Measurements from ENCODE around the gene MRPL51. TPM values are rescaled to one million over a fixed set of nuclear protein-coding genes. Genes with fewer than 3 reads are reported as not detected.

The MRPL51 gene
- total RNA-seq, 3 donors from 2014 or later, result 58.5 to 72.1 (median 62.4) TPM

DNA sequence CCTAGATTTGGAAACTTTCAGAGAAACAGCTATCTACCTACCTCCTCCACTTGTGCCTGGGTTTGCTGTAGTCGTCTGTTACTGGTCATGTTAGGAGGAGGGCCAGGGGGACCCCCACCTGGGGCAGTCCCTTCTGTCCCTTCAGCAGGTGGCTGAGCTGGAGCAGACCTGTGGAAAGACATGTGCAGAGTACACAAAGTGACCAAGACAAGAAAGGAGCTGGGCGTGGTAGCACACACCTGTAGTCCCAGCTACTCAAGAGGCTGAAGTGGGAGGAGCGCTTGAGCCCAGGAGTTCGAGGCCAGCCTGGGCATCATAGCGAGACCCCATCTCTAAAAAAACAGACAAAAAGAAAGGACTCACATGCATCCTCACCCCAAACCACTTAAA is 26.9 kb downstream of the MRPL51 start:
- no peaks in the 10 kb centered on the region for H3K4me1 ChIP-seq
- TF ChIP-seq POLR2AphosphoS5 (IDR thresholded peaks at IDR 0.05) (no peak), POLR2A (IDR thresholded peaks at IDR 0.05) (no peak)
- TF ChIP-seq, protein P1, sequence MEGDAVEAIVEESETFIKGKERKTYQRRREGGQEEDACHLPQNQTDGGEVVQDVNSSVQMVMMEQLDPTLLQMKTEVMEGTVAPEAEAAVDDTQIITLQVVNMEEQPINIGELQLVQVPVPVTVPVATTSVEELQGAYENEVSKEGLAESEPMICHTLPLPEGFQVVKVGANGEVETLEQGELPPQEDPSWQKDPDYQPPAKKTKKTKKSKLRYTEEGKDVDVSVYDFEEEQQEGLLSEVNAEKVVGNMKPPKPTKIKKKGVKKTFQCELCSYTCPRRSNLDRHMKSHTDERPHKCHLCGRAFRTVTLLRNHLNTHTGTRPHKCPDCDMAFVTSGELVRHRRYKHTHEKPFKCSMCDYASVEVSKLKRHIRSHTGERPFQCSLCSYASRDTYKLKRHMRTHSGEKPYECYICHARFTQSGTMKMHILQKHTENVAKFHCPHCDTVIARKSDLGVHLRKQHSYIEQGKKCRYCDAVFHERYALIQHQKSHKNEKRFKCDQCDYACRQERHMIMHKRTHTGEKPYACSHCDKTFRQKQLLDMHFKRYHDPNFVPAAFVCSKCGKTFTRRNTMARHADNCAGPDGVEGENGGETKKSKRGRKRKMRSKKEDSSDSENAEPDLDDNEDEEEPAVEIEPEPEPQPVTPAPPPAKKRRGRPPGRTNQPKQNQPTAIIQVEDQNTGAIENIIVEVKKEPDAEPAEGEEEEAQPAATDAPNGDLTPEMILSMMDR (IDR thresholded peaks at IDR 0.05), result no peak
- no peak for DNase-seq (ENCODE audit: low spot score in 2 of 2)
- no peaks in the 10 kb centered on the region for H3K27me3 ChIP-seq
- intact Hi-C loops (cut with DNase I; ENCODE audit: low total_unique reads), result no loop called here
- H3K9me3 ChIP-seq, result no peaks in the 10 kb centered on the region
- no peak overlapping the region for H3K4me3 ChIP-seq
- H3K27ac ChIP-seq, result no peak overlapping the region
- no peaks in the 10 kb centered on the region for H3K36me3 ChIP-seq

DNA sequence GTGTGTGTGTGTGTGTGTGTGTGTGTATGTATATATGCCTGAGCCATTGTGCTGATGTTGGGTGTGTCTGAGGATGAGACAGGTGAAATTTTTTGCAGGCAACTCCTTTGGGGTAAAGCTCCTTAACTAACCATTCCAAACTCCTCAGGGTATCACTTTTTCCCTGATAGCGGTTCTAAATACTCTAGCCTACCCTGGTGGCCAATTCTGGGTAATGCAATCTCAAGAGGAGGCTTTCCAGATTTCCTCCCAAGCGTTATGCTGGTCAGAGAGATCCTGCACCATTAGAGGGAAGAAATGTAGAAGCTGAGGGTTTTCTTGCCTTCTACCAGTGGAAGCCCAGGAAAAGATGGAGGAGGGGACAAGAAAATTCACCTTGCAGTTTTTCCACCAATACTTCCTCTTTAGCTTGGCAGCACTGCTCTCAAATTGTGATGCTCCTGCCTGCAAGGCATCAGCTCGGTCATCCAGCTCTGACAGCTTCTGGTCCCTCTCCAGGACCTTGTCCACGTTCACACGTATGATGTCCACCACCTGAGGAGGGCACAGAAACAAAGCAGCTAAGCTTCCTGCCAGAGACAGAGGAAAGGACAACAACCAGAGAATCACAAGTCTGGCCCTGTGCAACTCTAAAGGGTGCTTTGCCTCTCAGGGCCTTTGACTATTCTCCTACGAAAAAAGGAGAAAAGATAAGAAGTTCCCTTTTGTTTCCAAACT is 27.4 kb downstream of the MRPL51 start:
- TF ChIP-seq POLR2AphosphoS5 (IDR thresholded peaks at IDR 0.05) (peak in 1 of 3 donors; percentile 15), POLR2A (IDR thresholded peaks at IDR 0.05) (no peak)
- TF ChIP-seq, protein P1 (IDR thresholded peaks at IDR 0.05), result peak; percentile 84 to 91 (median 88)
- Histone ChIP-seq H3K4me3 (no peak overlapping the region), H3K27me3 (no peaks in the 10 kb centered on the region), H3K4me1 (no peaks in the 10 kb centered on the region), H3K36me3 (no peaks in the 10 kb centered on the region), H3K9me3 (no peaks in the 10 kb centered on the region), H3K27ac (no peak overlapping the region)
- intact Hi-C loops (cut with DNase I; ENCODE audit: low total_unique reads), result no loop called here
- DNase-seq (ENCODE audit: low spot score in 2 of 2), result no peak

DNA sequence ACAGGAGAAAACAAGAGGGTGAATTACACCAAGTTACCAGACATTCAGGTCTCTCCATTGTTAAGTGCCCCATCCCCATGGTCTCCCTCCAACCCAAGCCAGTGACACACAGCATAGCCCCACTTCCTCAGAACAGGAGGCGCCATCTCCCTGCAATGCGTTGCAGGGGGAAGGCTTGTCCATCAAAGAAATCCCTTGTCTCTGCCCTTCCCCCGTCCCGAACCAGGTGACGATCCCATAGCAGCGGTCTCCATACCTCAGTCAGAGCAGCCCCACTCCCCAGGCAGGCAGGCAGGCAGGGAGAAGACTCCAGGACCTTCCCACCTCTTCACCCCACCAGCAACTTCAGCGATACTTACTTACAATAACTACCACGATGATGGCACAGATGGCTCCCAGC is 28.5 kb downstream of the MRPL51 start:
- no peak for DNase-seq (ENCODE audit: low spot score in 2 of 2)
- Histone ChIP-seq H3K4me1 (no peaks in the 10 kb centered on the region), H3K27ac (peak overlapping the region in 1 of 2 donors; percentile 3), H3K4me3 (no peak overlapping the region), H3K27me3 (no peaks in the 10 kb centered on the region), H3K36me3 (no peaks in the 10 kb centered on the region), H3K9me3 (no peaks in the 10 kb centered on the region)
- intact Hi-C loops (cut with DNase I; ENCODE audit: low total_unique reads), result no loop called here
- no peak for TF ChIP-seq POLR2A (IDR thresholded peaks at IDR 0.05)
- TF ChIP-seq, protein P1 (IDR thresholded peaks at IDR 0.05), result no peak
- TF ChIP-seq POLR2AphosphoS5 (IDR thresholded peaks at IDR 0.05), result no peak

DNA sequence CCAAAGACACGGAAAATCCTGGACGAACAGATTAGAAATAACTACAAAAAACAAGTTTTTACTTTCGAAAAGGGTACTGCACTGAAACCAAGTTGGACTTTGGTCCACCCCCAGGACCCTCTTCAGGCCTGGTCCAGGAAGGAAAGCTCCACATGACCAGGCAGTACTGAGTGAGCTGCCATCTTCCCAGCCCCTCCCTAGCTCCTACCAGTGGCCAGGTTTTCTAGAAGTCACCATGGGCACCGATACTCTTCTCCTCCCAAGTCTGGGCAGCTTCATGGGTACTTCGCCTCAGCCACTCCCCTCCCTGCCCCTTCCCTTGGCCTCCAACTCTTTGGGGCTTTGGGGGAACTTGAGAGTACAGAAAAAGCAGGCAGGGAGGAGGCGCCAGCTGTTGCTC is 29.2 kb downstream of the MRPL51 start:
- intact Hi-C loops (cut with DNase I; ENCODE audit: low total_unique reads), result no loop called here
- Histone ChIP-seq H3K9me3 (no peaks in the 10 kb centered on the region), H3K27me3 (no peaks in the 10 kb centered on the region), H3K4me3 (no peak overlapping the region), H3K36me3 (peaks cover under 1% of the 10 kb centered on the region), H3K4me1 (no peaks in the 10 kb centered on the region), H3K27ac (peak overlapping the region; percentile 3 to 10)
- TF ChIP-seq POLR2AphosphoS5 (IDR thresholded peaks at IDR 0.05), result no peak
- DNase-seq (ENCODE audit: low spot score in 2 of 2), result no peak

DNA sequence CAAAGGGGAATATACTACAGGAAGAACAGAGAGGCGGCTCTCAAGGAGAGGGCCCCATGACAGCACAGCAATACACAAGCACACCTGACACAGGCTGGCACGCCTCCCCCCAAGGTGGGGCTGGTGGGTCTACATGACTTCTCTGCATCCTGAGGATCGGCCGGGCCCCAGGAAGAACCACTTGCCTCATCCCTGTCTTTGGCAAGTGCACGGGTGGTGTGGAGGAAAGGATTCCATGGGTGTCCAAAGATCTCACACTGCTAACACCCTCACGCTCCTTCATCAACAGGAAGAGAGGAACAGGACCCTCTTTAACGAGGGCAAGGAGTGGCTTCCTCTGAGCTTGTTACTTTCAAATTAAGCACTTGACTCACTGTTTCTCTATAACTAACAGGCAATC is 29.8 kb downstream of the MRPL51 start:
- no peak for DNase-seq (ENCODE audit: low spot score in 2 of 2)
- intact Hi-C loops (cut with DNase I; ENCODE audit: low total_unique reads), result no loop called here
- H3K4me3 ChIP-seq, result no peak overlapping the region
- H3K9me3 ChIP-seq, result no peaks in the 10 kb centered on the region
- H3K27me3 ChIP-seq, result no peaks in the 10 kb centered on the region
- no peaks in the 10 kb centered on the region for H3K4me1 ChIP-seq
- H3K36me3 ChIP-seq, result peaks cover 6% of the 10 kb centered on the region
- H3K27ac ChIP-seq, result peak overlapping the region; percentile 41 to 55
- TF ChIP-seq, protein P1 (IDR thresholded peaks at IDR 0.05), result no peak
- TF ChIP-seq POLR2A (IDR thresholded peaks at IDR 0.05) (no peak), POLR2AphosphoS5 (IDR thresholded peaks at IDR 0.05) (no peak)
